ENCODE results near the gene BLOC1S5.

GRCh38 chr6:8025191-8025590 is 39.0 kb downstream of the BLOC1S5 start:
- no peak for TF ChIP-seq CREB5 (CRISPR knock-in tag; IDR thresholded peaks at IDR 0.05; ENCODE audit: low read depth)
- no peak for TF ChIP-seq OSR1 (CRISPR knock-in tag; IDR thresholded peaks at IDR 0.05)
- TF ChIP-seq RARB (CRISPR knock-in tag; IDR thresholded peaks at IDR 0.05), result no peak
- TF ChIP-seq ESRRG (CRISPR knock-in tag; IDR thresholded peaks at IDR 0.05), result no peak

All from SK-N-SH treated with all-trans-retinoic acid at 6 μM for 48 hours (cell line).